Erythroblast (primary cell): Measurements from ENCODE around the gene DHX9.

Experiments used
- DNase-seq, 2 experiments: peaks; one replicate each; lab custom pipeline; 2025; lab: John Stamatoyannopoulos, UW
- GATA1 ChIP-seq: IDR thresholded peaks from 2 replicates; pipeline ENCODE4 v1.6.1; 2011; ENCODE audit warnings: low read depth, mild to moderate bottlenecking, control low read depth, low read length, moderate library complexity
- POLR2A ChIP-seq: IDR thresholded peaks from 2 replicates; pipeline ENCODE4 v1.6.1; 2011; ENCODE audit warnings: mild to moderate bottlenecking, low read length

The DHX9 gene

DNA sequence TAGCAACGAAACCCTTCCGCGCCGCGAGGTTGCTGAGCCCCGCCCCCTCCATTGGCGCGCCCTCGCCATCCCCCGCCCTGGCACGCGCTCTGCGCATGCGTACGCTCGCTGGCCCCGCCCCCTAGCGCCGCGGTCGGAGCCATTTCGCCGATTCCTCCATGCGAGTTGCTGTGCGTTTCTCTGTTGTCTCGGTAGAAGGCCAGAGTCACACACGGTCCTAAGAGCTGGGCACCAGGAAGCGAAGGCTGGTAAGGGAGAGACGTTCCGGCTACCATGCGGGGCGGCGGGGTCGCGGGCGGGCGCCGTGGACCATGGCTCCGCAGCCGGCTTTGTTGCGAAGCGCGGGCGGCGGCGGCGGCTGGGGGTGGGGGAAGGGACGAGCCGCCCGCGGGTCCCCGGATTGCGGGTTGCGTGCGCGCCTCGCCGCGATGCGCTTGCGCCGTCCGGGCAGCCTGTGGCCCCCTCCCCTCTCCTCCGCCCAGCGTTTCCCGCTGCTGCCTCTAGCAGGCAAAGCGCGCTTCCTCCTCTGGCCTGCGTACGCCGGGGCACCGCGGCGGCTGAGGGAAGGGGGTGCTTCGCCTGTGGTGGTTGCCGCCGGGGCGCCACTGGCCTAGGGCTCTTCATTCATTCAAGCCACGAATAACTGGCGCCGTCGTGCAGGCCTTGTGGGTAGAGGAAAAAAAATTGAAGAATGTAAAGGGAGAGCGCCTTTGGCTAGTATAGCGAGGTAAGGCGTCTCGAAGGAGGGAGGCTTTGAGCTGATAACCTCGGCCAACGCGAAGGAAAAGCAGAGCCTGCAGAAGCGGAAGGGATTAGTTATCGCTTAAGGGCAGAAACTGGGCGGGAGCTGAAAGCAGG is at the start of gene DHX9:
Gene DHX9, plus strand, starts transcription at position 139 of the 858 bp plus-strand sequence. CDS start 3,220 bp downstream, outside the sequence.
- TF ChIP-seq POLR2A (peak; percentile 76), GATA1 (no peak)
- peak; percentile 96 to 97 for DNase-seq

DNA sequence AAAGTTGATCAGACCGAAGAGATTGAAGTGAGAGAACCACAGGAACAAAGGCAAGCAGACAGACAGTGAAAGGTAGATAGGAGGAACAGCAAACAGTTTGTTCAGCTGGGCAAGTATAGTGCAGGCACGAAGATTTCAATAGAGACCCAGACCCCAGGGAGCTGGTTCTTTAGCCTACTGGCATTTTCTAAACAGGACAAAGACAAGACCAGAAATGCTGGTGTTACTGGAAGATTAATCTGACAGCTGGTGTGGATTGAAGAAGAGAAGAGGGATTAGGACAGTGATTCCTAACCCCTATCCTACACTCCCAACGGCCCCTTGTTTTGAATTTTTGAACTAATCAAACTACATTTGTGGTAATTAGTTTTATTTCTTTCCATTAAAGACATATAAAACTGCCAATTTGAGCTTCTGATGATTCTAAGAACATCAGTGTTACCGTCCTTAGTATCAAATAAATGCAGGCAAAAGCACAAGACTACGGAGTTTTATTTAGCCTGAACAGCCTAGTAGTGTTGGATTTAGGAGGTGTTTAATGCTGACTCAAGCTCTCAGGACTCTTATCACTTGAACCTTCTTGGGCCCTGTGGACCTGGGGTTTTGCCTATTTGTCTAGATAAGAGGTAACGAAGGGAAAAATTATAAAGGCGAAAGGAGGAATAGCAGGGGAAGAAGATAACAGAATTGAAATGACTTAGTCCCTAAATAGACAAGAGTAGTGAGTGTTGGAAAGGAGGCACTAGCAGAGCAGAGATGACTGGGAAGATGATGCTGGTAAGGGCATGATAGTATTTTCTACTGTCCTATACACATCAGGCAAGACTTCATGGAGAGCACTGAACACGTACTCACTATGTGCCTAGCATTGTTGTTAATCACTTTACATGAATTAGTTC is 47.6 kb upstream of the DHX9 start:
- TF ChIP-seq GATA1 (peak; percentile 79), POLR2A (peak; percentile 69)

DNA sequence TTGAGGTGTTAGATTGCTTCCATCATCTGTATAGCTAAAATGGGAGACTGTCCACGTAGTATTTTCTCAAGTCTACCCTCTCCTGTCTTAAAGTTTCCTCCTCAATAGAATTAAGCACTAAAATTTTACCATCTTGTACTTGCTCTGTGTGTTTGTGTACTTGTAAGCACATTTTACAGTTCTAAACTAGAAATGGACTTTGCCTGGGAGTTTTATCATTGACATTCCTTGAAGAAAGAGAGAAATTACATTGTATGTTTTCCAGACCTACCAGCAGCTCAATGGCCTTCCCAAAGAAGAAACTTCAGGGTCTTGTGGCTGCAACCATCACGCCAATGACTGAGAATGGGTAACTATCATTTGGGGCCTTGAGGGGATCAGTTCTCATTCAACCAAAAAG is 45.1 kb upstream of the DHX9 start:
- DNase-seq, result no peak
- TF ChIP-seq POLR2A (no peak), GATA1 (no peak)

More for the DNA sequence above, 47.6 kb upstream of the DHX9 start:
- DNase-seq, result peak; percentile 90 to 96

DNA sequence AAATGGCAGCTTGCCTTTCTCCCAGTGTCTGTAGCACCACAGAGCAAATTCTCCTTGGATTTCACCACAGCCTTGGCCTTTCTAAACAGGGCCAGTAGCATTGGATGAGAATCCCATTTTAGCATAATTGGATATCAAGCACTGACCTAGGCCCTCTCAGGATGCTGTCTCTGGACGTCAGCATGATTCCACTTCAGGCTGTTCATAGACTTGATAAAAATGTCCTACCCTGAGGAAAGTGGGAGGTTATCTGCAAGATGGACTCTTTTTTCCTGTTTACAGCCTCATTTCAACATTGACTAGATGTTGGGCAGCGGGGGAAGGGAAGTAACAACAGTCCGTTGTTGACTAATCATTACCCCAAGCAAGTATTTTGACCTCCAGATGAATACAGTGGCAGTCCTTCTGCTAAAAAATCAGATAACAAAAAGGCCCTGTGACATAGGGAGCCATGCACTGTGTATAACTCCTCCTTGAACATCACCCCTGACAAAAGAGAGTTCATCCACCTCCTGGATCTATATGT is 44.4 kb upstream of the DHX9 start:
- peak; percentile 17 to 31 for DNase-seq
- no peak for TF ChIP-seq GATA1
- no peak for TF ChIP-seq POLR2A

DNA sequence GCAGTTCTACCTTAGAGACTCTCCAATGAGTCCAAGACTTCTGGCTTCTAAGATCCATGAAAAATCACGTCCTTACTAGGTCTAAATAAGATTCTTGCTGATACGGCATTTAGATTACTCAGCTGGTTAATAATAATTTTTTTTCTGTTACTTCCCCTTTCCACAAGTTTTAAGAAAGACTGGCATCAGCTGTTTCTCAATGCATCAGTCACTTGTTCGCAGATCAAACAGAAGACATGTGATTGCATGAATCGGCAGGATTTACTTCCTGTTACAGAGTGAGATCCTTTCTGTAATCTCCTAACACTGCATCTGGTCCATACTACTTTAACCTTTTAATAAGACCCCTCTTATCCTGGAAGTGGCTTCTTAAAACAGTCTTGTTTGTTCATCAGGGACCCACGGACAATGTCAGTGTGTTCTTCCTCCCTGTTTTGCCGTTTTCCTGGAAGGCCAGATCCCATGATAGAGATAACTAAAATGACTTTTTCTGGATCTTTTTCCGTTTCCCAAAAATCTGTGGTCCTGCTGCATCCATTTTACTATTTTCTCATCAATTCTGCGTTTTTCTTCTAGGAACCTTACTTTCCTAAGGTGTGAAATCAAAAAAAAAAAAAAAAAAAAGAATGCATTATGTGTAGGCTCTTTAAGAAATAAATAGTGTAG is 43.5 kb upstream of the DHX9 start:
- peak; percentile 37 to 55 for DNase-seq
- TF ChIP-seq GATA1, result no peak
- no peak for TF ChIP-seq POLR2A

DNA sequence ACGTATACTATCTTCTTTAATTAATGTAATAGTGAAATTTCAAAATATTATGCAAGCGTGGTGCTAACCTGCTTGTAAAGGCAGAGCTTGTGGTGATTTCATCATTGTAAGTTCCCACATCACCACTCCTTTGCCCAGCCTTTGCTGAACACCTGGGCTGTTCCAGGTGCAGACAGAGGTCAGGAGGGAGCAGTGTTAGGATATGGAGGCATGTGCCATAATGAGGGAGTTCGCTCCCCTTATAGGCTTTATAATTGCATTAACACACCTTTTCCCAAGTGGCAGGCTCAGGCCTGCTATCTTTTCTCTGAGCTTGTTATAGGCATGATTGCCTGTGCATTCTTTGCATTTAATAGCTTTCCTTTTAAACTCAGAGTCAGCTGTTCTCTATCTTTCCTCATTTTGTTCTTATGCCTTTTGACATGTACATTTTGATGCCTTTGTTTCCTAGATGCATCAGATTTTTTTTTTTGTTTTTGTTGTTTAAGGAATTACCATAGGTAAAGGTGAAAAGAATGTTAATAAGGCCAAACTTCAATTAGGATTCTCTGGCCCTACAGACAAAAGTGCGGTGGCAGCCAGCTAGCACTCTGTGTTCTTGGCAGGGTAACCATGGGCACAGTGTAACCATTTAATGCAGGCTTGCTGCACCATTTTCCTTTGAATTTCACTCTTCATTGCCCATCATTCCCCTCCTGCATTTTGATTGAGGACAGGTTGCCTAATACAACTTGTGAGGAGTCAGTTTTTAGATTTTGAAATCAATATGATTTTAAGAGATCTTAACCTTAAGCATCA is 36.9 kb upstream of the DHX9 start:
- TF ChIP-seq POLR2A (no peak), GATA1 (no peak)
- DNase-seq, result no peak

DNA sequence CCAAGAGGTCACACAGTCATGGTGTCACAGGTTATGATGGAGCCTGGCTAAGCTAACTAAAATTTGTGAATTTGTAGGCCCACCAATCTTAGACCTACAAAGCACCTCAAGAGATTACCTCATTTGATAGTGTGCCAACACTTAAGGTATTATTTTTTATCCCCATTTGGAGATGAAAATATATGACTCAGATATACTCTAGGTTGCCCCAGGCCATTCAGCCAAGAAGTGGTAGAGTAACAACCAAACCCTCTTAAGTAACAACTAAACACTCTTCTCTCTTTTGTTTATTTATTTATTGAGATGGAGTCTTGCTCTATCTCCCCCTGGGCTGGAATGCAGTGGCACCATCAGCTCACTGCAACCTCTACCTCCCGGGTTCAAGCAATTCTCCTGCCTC is 35.3 kb upstream of the DHX9 start:
- TF ChIP-seq GATA1 (no peak), POLR2A (no peak)

DNA sequence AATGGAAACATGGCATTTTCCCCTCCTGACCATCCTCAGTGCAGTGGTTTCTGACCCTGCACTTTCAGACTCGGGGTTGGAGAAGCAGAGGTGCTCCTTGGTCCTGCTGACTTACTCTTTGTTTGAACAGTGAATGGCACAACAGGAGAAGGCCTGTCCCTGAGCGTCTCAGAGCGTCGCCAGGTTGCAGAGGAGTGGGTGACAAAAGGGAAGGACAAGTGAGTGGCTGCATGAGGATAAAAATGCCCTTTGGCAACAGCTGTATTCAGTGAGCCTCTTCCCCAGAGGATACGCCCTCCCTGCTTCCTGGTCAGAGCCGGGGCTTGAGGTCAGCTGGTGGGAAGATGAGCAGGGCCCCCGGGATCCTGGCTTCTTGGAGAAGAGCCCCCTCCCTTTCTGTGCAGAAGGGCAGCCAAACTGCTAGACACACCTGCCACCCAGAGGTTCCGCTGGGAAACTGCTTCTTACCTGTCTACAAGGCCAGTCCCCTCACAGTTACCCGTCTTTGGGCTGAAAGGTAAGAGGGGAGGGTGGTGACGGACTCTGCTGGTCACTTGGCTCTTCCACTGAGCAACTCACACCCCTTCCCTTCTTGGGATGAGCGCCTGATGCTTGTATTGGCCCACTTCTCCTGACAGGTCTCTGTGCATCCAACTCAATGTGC is 33.0 kb upstream of the DHX9 start:
- DNase-seq, result peak in 1 of 2 experiments; percentile 9
- TF ChIP-seq GATA1, result no peak
- TF ChIP-seq POLR2A, result no peak

More for the DNA sequence above, 35.3 kb upstream of the DHX9 start:
- no peak for DNase-seq

DNA sequence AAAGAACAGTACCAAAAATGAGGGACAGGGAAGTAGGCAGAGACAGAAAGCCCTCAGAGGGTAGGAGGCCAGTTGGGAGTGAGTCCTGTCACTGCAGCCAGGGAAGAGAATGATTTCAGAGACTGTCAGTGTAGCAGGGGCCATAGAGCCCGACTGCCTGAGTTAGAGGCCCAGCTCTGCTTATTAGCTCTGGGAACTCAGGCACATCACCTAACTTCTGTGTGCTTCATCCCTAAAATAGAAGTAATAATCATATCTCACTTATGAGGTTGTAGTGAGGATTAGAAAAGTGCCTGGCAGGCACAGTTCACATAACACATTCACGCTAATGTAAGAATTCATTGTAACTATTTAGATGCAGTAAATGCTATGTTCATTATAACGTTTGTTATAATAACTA is 31.2 kb upstream of the DHX9 start:
- TF ChIP-seq GATA1 (no peak), POLR2A (no peak)
- no peak for DNase-seq

DNA sequence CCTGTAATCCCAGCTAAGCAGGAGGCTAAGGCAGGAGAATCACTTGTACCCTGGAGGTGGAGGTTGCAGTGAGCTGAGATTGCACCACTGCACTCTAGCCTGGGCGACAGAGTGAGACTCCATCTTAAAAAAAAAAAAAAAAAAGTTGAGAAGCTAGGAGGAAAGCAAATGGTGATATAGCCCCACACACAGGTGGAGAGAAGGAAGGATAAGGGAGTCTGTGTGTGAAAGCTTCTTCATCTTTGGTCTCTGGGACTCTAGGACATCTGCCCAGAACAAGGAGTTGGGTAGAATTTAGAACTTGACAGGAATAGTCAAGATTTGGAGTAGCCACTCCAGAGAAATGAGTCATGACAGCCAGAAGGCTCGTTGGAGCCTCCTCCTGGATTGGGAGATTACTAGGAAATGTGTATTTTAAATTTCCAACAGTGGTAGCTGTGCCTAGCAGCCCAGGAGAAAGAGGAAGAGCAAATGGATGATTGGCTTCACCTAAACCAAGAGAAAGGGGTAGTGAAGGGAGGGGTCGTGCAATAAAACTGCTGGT is 29.7 kb upstream of the DHX9 start:
- DNase-seq, result peak in 1 of 2 experiments; percentile 5
- no peak for TF ChIP-seq POLR2A
- TF ChIP-seq GATA1, result no peak

DNA sequence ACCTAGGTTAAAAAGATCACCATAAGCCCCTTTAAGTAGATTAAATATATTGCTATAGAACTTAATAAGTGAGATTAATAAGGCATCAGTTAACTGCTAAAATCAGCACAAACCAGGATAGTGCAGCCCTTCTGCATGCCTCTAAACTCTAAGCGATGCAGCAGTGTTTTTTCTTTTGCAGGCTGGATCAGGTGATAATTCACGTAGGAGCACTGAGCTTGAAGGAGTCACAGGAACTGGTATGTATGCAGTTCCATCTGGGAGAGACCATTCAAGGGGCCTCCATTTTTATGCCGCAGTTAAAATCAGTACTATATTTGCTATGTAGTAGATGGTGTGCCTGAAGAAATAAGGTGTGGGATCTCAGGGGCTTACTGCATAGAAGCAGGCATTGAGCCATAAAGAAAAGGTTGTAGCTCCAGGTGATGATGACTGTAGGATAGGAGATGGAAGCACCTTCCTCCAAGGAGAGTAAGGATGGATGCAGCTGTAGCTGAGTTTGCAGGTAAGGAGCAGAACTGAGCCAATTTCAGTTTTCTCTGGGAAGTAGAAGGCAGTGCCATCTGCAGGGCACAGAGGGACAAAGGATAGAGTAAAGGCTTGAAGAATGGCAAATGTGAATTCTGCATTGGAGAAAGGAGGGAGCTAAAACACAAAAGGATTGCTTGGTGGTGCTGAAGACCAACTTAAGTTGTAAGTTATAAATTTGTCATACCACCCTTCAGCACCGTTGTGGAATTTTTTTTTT is 27.0 kb upstream of the DHX9 start:
- DNase-seq, result no peak
- TF ChIP-seq GATA1, result no peak
- TF ChIP-seq POLR2A, result no peak

DNA sequence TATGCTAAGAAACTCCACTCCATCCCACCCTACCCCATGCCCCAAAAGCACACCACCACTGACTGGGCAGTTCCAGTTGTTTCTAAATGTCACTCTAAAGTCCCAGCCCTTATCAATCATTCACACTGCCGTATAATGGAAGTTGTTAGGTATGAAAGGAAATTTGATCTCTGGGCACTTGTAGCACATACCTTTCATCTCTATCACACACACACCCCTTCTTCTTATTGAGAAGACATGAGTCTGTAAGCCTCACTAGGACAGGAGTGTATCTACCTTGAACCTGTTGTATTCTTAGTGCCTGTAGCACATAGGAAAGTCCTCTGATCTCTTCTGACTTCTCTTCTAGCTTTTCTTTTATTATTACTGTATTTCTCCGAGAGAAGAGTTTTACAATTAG is 22.3 kb upstream of the DHX9 start:
- no peak for DNase-seq
- TF ChIP-seq POLR2A, result no peak
- no peak for TF ChIP-seq GATA1
